Stimulated activated CD4-positive, alpha-beta T cell treated with anti-CD3 and anti-CD28 coated beads, TNF-alpha, amount 100 ng/mL, for 24 hours (primary cell): ENCODE data around the gene RBFOX2.
"Not testable (repeated sequence)": the region's sequence is repeated elsewhere in the genome, so short reads cannot be mapped to it uniquely, and the experiment has no call there.

Experiments
- DNase-seq, 3 experiments: peaks; one replicate each; pipeline ENCODE4 v3.0.0-alpha.2; 2020; ENCODE audit warnings: low read depth in 3 of 3

The RBFOX2 gene

DNA sequence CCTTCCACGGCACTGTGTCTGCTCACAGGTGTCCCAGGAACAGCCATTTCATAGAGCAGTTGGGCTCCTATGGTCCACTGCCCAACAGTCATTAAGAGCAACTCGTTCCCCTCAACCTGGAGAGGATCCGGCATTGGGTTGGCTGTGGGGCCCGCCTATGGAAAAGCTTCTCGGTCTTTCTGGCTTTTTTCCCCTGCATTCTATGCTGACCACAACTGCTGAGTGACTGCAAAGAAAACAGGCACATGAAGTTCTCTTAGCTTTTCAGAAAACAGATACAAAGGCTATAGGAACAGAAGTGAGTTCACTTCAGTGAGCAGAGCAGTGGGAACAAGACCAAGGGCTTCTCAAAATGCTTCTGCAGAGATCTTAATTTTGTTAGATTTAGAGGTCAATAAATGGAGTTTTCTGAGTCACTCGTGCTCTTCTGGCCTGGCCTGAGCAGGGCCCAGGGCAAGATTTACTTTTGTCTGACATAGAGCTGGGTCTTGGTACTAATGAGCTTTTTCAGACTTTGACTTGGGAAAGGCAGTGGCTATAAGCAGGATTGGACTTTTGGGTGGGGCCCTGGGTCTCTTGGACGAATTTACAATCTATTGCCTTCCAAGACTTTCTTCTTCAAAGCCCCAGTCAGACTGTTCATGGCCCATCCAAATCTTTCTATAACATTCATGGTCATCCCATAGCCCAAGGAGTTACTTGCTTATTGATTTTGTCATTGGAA, 324.6 kb downstream of the RBFOX2 start:
- DNase-seq = no peak

DNA sequence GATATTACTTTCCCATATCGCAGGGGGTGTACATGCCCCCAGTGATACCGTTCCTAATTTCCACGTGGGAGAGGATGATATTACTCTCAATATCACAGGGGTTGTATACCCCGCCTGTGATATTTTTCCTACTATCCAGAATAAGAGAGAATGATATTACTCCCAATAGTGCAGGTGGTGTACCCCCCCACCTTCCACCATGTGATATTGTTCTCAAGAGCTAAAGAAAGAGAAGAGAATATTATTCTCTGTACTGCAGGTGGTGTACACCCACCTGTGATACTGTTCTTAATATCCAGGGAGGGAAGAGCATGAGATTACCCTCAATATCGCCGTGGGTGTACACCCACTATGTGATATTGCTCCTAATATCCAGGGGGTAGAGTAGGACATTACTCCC, 328.8 kb downstream of the RBFOX2 start:
- DNase-seq = not testable (repeated sequence)

DNA sequence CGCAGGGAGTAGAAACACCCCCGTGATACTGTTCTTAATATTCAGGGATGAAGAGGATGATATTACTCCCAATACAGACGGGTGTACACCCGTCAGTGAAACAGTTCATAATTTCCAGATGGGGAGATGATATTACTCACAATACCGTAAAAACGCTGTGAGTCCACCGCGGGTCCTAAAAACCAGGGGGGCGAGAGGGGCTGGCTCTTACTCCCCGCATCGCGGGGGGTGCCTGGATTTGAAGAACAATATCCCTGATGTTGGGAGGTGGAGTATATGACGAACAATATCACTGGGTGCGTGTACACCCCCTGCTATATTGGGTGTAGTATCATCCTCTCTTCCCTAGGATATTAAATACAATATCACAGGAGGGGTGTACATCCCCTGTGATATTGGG, 331.5 kb downstream of the RBFOX2 start:
- DNase-seq = no peak

DNA sequence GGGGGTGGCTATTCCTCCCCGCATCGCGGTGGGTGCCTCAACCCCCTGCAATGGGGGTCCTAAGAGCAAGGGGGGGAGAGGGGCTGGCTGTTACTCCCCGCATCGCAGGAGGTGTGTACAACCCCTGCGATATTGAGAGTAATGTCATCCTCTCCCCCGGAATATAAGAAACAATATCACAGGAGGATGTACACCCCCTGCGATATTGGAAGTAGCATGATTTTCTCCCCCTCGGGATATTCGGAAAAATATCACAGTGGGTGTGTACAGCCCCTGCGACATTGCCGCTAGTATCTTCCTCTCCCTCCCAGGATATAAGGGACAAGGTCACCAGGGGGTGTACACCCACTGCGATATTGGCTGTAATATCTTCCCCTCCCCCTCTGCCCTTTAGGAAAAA, 333.4 kb downstream of the RBFOX2 start:
- DNase-seq = no peak

DNA sequence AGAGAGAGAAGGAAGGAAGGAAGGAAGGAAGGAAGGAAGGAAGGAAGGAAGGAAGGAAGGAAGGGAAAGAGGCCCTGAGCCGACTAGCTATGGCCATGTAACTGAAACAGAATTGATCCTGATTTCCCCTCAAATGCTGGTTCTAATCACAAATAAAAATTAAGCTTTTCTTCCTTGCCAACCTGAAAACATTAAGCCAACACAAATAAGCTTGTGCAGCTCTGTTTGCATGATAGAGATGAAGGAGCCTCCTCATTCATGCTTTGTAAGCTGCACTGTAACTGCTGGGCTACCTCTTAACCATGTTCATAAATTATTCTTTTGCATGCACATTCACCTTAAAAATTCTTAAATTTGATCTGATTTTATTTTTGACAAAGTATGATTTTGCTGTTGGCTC, 338.6 kb downstream of the RBFOX2 start:
- no peak for DNase-seq

DNA sequence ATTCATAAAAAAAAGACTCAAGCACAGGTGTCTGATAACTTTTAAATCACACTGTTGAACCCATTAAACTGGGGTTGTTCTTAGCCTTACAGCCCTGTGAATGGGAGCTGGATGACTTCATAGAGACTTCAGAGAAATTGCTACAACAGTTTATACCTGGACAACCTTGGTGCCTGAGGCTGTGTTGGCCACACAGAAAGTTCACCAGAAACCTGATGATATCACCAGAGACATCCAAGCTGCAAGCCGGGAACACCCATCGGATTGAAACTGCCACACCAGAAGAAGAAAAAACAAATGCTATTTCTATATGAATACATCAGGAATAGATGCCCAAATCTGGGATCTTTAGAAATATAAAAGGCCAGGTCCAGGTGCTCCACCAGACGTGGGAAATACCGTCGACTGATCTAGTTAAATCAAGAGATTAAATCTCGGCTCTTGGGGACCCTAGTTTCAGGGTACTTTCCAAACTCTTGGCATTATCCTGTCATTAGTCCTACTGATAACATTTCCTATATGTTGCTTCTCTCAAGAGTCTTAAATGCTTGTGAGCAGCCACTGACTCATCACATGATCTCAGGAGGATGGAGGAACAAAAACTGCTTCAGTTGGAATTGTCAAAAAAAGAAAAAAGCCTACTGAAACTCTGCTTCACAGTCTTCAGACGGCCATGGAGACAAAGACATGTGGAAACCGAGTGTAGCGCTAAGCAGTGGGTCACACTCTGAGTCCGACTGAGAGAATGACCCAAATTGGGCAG, 339.5 kb downstream of the RBFOX2 start:
- no peak for DNase-seq
